ENCODE measurements around the gene AHSA1. TPM values are rescaled to one million over a fixed set of nuclear protein-coding genes. Genes with fewer than 3 reads are reported as not detected.

The AHSA1 gene
- total RNA-seq, 1 donor from 2014 or later, result 231 TPM

DNA sequence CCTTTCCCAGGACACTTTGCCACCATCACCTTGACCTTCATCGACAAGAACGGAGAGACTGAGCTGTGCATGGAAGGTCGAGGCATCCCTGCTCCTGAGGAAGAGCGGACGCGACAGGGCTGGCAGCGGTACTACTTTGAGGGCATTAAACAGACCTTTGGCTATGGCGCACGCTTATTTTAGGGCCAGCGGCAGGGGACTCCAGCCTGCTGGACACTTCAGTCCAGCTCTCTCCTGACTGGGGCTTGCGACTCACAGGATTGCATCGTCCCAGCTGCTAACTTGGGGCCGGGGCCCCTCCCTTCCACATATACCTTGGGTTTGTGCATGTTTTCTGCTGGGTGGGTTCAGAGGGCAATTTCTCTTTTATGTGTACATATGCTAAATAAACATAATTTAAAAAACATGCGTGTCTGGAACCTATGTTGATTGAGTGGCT is 11.2 kb downstream of the AHSA1 start:
- intact Hi-C loops (cut with micrococcal nuclease), result no loop called here

DNA sequence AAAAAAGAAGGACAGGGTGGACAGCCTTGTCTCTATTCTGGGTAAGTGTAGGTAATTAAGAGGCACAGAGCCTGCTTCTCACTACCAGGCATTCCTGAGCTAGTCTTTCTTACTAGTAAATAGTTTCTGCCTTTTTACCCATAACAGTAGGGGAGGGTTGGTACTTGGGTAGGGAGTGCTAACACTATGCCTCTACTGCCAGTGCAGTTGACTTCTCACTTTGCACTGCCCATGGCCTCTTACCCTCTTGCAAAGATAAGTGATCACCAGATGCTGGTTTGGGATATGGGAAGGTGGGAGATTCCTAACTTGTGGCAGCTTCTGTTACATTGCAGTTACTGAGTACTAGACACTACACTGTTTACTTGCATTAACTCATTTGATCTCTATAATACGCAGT is 11.6 kb downstream of the AHSA1 start:
- ATAC-seq (no peak), DNase-seq (no peak)
- intact Hi-C loops (cut with micrococcal nuclease), result no loop called here

More for the DNA sequence above, 11.2 kb downstream of the AHSA1 start:
- DNase-seq, result no peak
- ATAC-seq, result no peak

DNA sequence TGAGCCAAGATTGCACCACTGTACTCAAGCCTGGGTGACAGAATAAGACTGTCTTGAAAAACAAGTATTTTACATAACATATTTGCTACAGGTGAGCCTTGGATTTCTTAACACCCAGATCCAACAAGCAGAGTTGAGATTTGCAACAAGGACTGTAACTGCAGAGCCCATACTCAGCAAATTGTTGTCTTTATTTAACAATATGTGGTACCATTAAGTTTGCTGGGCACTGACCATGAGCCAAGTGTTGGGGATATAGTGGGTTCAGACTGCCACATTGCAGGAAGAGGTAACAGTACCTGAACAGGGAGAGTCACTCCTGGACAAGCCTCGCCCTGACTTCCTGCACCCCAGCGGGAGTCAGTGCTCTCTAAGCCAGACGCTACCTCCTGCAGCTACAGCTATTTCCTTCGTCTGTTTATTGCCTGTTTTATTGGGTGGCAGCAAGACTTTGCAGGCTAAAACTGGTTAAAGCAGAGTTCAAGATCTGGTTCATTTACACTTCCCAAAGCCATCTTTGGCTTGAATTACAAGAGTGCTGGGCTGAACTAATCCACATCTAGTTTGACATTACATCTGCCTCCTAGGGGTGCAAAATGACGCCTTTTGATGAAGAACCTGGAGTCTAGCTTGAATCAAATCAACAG is 12.5 kb downstream of the AHSA1 start:
- intact Hi-C loops (cut with micrococcal nuclease), result no loop called here
- ATAC-seq, result no peak
- DNase-seq, result no peak

DNA sequence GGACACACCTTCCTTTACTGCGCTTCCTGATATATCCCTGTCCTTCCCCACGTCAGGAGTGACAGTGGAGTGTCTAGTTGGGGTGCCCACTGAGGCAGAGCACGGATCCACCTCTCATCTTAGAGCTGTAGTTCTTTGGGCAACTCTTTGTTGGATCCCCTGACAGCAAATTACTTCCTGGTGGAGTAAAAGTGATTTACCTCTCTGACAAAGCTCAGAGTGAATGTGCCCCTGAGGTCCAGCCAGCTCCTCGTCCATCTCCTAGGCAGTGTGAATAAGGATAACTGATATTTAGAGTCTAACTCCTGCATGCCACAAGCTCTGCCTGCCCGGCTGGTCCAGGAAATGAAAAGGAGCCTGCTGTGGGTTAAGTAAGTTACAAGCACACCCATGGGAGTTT is 16.0 kb downstream of the AHSA1 start:
- DNase-seq, result no peak
- intact Hi-C loops (cut with micrococcal nuclease), result no loop called here
- ATAC-seq, result no peak

DNA sequence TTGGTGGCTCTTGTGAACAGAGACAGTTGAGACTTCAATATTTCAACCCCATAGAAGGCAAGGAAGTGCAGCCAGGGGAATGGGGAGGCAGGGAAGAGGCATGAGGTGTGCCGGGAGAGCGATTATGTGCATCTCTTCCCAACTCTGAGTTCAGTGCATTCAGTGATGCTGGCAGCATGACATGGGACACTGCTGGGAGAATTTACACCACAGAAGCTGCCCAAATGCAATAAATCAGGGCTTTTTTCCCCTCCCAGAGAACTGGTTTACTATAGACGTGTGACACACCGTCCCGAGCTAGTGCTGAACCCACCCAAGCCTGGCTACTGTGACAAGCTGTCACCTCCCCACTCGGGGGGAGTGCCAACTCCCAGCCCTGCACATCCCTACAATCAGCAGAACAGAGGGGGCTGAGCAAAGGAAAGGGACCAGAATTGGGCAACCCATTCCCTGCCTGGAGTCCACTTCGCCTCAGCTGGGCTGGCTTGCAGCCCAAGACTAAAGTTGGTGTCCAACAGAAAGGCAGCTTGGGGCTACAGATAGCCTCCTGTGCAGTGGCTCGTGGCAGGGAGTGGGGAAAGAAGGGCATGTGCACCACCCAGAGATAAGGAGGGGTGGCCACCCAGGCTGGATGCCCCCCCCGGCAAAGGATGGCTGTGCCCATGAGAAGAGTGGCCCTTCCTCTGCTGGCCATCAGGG is 16.7 kb downstream of the AHSA1 start:
- peak; percentile 49 for DNase-seq
- intact Hi-C loops (cut with micrococcal nuclease), result no loop called here
- ATAC-seq, result peak; percentile 72

DNA sequence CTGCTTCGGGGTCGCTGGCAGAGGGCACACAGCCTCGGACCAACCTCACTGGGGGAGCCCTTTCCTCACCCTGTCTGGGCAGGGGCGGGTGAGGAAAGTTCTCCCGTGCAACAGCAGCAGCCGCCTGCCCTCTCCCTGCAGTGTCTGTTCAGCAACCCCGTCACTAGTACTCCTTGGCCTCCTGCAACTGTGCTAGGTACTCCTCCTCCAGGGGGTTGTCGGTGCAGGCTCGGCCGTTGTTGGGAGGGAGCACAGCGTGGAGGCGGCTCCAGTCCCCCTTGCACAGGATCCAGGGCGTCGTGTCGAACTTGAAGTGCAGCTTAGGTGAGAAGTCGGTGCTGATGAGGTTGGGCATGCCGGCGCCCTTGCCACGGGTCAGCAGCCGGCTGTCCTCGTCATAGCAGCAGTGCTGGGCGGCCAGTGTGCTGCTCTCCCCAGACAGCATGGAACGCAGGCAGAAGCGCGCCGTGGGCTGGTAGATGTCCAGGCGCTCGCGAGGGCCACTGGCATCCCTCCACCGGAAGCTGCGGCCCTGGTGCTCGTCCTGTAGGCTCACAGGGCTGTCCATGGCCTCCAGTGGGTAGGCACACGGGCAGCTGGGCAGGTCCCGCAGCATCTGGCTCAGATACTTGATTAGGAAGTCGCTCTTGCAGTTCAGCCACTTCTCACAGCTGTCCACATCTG is 17.7 kb downstream of the AHSA1 start:
- peak; percentile 28 for ATAC-seq
- intact Hi-C loops (cut with micrococcal nuclease), result no loop called here

DNA sequence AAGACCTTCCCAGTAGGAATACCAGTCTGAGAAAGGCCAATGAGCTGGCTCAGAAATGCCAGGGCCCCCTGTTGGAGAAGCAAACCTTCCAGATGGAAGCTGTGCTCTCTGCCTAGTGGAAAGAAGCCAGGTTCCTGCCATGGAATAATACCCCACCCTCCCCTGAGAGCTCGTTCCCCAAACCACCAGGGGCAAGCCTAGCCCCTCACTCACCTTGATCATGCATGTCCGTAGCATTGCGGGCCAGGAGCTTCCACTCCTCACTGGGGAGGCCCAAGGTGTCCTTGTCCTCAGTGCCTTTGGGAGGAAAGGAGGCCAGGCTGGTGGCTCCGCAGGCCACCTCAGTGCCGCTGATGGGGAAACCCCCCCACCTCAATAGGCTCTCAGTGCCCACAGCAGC is 20.1 kb downstream of the AHSA1 start:
- ATAC-seq, result no peak
- DNase-seq, result no peak
- intact Hi-C loops (cut with micrococcal nuclease), result no loop called here

More for the DNA sequence above, 17.7 kb downstream of the AHSA1 start:
- no peak for DNase-seq

DNA sequence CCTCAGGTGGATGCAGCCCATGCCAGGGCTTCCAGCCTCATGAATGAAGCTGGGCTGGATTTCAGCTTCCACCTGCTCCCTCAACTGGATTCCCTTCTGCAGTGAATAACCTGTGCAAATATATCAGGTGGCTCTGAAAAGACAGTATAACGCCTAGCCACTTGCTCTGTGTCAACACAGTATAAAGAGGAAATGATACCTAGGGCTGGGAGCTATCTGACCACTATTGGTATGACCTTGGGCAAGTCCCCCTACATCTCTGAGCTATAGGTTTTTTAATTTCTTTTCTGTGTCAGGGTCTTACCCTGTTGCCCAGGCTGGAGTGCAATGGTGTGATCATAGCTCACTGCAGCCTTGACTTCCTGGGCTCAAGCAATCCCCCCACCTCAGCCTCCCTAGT is 20.9 kb downstream of the AHSA1 start:
- intact Hi-C loops (cut with micrococcal nuclease), result no loop called here
- DNase-seq (no peak), ATAC-seq (no peak)

DNA sequence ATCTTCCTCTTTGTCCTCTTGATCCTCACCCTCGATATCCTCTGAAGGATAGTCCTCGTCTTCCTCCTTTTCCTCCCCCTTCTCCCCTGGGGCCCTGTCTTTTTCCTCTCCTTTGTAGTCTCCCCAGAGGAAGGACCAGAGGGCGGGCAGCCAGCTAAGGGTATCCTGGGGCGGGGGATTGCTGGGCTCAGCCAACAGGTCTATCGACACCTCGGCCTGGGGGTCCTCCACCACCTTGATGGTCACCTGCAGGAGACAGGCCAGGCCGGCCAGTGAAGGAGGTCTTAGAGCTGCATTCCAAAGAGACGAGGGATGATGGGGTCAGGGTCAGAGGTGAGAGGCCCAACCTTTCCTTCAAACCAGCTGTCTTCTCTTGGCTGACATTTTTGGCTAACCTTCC is 24.5 kb downstream of the AHSA1 start:
- ATAC-seq (no peak), DNase-seq (no peak)
- intact Hi-C loops (cut with micrococcal nuclease), result no loop called here

DNA sequence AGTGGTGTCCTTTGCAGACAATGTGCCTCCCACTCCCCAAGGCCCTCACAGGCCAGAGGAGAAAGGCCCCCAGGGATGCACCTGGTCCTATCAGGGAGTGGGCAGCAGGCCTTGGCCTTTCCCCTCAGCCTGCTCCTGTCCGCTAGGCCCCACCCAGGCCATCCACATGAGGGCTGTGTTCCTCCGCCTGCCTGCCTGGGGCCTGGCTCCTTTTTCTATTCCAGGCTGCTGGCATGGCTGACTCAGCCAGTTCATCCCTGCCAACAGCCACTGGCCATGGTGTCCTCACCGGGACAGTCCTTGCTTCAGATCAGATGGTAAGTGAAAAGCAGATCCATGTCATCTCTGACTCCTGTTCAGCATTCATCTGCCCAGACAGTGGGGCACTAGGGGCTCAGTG is 27.4 kb downstream of the AHSA1 start:
- no peak for DNase-seq
- intact Hi-C loops (cut with micrococcal nuclease), result no loop called here
- peak; percentile 36 for ATAC-seq

DNA sequence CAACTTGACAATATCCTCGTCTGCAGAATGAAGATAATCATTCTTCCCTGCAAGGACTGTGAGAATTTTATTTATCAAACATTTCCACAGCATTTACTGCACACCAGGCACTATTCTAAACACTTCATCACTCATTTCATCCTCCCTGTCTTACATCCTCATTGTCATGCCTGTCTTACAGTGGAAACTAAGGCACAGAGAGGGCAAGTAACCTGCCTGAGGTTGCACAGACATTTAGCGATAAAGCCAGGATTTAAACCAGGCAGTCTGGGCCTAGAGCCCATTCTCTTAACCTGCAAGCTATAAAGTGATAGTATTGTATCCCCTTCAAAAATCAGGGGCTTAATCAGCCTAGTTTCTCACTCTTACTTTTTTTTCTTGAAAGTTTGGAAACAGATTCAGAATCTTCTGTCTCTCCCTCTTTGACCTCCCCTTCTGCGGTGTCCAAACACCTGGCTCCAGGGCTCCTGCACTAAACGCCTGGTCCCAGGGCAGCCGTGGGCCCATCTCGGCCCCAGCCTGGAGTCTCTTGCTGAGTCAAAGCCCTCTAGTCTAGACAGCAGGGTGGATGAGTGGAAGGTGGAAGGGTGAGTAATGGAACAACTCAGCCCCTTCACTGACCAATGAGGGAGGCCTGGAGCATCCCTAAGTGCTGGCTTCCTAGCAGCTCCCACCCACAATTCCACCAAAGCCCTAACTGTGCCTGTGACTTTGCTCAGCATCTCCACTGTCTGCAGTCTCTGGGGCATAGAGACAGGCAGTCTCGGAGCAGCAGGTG is 28.2 kb downstream of the AHSA1 start:
- no peak for ATAC-seq
- intact Hi-C loops (cut with micrococcal nuclease), result no loop called here

DNA sequence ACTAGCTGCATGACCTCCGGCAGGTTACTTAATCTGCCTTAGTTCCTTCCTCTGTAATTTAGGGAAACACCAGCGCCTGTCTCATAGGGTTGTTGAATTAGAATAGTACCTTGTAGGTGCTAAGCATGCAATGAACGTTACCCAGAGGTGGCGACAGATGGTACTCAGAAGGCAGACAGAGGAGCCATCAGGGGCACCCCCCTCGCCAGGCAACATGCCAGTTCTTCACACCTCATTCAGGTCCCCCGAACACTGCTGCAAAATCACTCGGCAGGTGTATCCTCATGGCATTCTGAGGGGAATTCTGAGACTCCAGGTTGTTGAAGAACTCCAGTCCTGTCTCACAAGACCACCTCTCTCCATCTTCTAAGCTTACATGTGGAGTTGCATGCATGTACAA is 30.7 kb downstream of the AHSA1 start:
- ATAC-seq (no peak), DNase-seq (no peak)
- intact Hi-C loops (cut with micrococcal nuclease), result no loop called here

More for the DNA sequence above, 28.2 kb downstream of the AHSA1 start:
- no peak for DNase-seq

DNA sequence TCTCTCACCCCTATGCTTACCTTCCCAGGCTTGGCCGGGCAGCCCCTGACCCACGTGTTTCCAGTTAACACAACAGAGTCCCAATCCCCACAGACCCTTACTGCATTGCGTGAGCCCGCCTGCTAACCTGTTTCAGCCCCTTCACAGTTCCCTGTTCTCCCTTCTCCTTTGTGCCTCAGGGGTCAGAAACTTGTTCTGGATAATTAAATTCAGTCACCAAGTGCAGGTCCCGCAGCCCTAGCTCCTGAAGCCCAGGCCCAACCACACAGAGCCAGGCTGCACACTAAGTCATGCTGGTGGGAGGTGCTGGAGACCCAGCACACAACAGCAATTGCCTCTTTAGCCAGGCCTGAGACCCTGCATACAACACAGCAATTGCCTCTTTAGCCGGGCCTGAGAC is 31.1 kb downstream of the AHSA1 start:
- ATAC-seq (no peak), DNase-seq (no peak)
- intact Hi-C loops (cut with micrococcal nuclease), result no loop called here

DNA sequence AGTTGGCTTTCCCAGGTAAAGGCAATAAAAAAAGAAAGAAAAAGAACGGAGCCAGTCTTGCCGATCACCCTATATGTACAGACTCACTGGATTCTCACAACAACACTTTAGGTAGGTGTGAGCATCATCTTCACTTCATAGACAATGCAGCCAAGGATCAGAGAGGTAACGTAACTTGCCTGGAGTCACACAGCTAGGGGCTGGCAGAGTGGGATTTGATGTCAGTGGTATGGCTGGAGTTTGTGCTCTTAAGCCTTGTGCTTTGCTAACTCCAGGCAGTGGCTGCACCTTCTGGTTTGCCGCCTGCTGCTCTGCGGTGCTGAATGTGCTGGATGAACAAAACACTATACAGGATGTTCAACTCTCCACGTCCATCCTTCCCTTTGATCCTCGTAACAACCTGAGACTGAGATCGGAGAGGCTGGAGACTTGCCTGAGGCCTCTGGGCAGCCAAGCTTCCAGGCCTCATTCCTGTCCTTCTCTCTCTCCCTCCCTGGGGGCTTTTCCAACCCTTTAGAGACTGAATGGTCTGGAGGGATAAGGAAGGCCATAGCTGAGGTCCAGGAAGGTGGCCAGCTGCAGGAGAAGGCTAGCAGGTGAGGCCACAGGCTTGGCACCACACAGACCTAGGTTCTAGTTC is 32.6 kb downstream of the AHSA1 start:
- ATAC-seq (no peak), DNase-seq (no peak)
- intact Hi-C loops (cut with micrococcal nuclease), result no loop called here

DNA sequence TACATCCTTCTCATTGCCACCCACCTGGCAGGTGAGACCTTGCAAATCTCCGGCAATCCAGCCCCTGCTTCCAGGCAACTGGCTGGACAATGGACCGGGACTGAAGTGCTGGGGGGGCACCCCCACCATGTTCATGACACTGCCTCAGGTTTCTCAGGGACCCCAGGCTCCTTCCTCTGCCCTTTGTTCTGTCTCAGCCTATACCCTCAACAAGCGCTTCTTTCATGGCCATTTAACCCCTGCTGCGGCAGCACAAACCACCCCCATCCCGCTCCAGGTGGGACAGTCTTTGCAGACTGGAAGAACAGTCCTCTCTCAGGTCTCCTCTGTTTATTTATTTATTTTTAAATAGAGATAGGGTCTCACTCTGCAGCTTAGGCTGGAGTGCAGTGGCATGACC is 33.2 kb downstream of the AHSA1 start:
- DNase-seq, result no peak
- intact Hi-C loops (cut with micrococcal nuclease), result no loop called here

DNA sequence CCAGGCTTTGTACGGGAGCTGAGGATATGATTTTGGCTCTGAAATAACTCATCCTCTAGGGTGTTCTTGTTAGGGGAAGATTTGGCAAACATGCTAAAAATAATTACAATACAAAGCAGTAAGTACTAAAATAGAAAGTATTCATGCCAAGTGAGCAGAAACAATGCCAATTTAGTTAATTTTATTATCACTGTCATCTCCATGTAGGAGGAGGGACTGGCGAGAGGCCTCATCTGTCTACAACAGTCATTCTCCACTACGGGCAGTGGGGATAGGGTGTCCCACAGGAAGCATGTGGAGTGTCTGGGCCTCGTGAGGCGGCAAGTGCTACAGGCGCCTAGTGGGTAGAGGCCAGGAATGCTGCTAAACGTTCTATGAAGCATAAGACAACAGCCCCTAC is 37.4 kb downstream of the AHSA1 start:
- DNase-seq (no peak), ATAC-seq (no peak)
- intact Hi-C loops (cut with micrococcal nuclease), result no loop called here

More for the DNA sequence above, 33.2 kb downstream of the AHSA1 start:
- no peak for ATAC-seq

DNA sequence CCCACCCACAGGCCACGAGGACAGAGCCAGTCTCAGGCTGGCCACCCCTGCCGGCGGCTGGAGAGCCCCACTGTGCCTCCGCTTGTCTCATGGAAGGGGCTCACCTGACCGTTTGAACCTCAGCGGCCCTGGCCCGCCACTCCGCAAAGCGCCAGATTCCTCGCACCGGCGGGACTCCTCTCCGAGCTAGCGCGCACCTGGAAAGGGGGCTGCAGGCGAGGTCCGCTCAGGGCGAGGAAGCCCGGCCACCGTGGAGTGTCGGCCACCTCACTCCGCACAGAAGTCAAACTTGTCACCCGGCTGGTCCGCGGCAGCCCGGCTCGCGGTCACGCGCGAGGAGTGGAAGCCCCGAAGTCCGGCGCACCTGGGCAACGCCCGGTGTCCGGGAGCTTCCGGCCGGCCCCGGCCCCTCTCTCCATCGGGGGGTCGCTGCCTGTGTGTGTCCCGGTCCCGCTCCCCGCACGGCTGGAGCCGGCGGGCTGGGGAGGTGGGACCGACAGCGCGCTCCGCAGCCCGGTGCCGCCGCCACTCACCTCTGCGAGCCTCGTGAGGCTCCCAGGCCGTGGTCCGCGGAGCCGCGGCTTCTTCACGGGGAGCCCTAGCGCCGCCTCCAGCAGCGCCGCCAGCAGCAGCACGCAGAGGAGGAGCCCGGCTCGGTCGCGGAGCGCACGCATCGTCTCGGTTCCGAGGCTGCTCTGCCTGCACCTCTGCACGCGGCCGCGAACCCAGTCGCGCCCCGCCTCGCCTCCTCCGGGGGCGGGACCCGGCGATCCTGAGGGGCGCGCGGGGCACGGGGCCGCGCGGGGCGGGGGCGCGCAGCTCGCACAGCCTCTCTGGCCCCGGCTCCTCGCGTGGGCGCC is 40.5 kb downstream of the AHSA1 start, which contains the start of gene ISM2:
ISM2 (minus strand) TSS at position 697 of the 860 bp plus-strand sequence; CDS start at position 674, 23 bp downstream.
- DNase-seq (peak; percentile 46), ATAC-seq (peak; percentile 72)
- intact Hi-C loops (cut with micrococcal nuclease), result no loop called here

DNA sequence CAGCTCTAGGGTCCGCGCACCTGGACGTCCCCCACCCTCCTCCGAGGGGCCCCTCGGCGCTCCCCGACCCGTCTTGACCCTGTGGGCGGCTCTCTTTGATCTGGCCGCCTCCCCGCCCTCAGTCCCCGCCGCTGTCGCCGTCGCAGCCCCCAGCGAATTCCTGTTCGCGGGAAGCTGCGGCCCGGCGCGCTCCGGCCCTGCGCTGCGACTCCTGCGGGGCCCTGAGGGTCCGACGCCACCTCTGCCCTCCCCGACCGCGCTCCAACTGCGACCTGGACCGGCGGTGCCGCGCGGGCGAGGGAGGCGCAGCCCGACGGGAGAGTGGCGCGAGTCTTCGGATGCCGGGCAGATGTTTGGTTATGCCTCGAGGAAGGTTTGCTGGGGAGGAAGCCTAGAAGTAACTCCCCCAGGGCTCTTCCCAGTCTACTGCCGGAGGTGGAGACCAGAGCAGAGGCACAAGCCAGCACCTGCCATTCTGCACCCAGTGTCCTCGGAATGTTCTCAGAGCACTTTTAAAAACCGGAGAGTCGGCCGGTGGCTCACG is 41.2 kb downstream of the AHSA1 start:
- intact Hi-C loops (cut with micrococcal nuclease), result no loop called here
- no peak for ATAC-seq

More for the DNA sequence above, 41.2 kb downstream of the AHSA1 start:
- DNase-seq, result no peak
